Caco-2 (cell line): ENCODE results near the gene ARL4A. TPM values are rescaled to one million over a fixed set of nuclear protein-coding genes. Genes with fewer than 3 reads are reported as not detected.

Experiments used
- BruUV-seq: library from RNA; stranded (reverse); fragments of 400-500 nt; replicated peaks from 2 replicates; lab custom pipeline; 2021; lab: Mats Ljungman, UMichigan
- CTCF ChIA-PET: fragments of 300-600 bp; sonication (Branson Sonifier 250); formaldehyde crosslinking; loops from one replicate; lab custom pipeline; 2022; ENCODE audit warnings: antibody characterized with exemption; lab: Charles Lee
- POLR2A ChIA-PET: fragments of 300-600 bp; sonication (Branson Sonifier 250); formaldehyde crosslinking; loops from one replicate; lab custom pipeline; 2022; ENCODE audit warnings: antibody characterized with exemption; lab: Charles Lee
- DNase-seq, 2 experiments: peaks; one replicate each; pipeline versions ENCODE4 v3.0.0 to v3.0.0-alpha.2; 2020 to 2022
- H3K27me3 ChIP-seq: replicated peaks from 2 replicates; pipeline ENCODE4 v1.6.0; 2011; ENCODE audit warnings: low read length; ENCODE audit not compliant: control insufficient read depth, insufficient read depth
- H3K36me3 ChIP-seq: 2 replicates; pipeline ENCODE4 v1.5.1; 2011; ENCODE audit warnings: low read length; ENCODE audit not compliant: control insufficient read depth, insufficient read depth
- H3K4me1 ChIP-seq: fragments of 250-450 bp; sonication (Bioruptor Pico); 2 replicates; pipeline ENCODE4 v1.5.1; 2020; ENCODE audit warnings: mild to moderate bottlenecking
- H3K4me3 ChIP-seq: 2 replicates; pipeline ENCODE4 v1.5.1; 2011; ENCODE audit warnings: low read depth, mild to moderate bottlenecking, control low read depth, low read length
- H3K9me3 ChIP-seq: fragments of 250-450 bp; sonication (Bioruptor Pico); 2 replicates; pipeline ENCODE4 v1.5.1; 2020; ENCODE audit warnings: mild to moderate bottlenecking, moderate library complexity
- H3K27ac Mint-ChIP-seq: one replicate; pipeline ENCODE4 v1.8.0; 2022; ENCODE audit warnings: mixed read lengths; ENCODE audit not compliant: unreplicated experiment
- H3K27me3 Mint-ChIP-seq: one replicate; pipeline ENCODE4 v1.8.0; 2022; ENCODE audit warnings: mixed read lengths; ENCODE audit not compliant: insufficient read depth, unreplicated experiment
- H3K36me3 Mint-ChIP-seq: one replicate; pipeline ENCODE4 v1.8.0; 2022; ENCODE audit warnings: mild to moderate bottlenecking, mixed read lengths; ENCODE audit not compliant: insufficient read depth, unreplicated experiment
- H3K4me1 Mint-ChIP-seq: one replicate; pipeline ENCODE4 v1.8.0; 2022; ENCODE audit warnings: low read depth, mixed read lengths; ENCODE audit not compliant: unreplicated experiment
- H3K4me3 Mint-ChIP-seq: one replicate; pipeline ENCODE4 v1.8.0; 2022; ENCODE audit warnings: mild to moderate bottlenecking, moderate library complexity, mixed read lengths; ENCODE audit not compliant: unreplicated experiment
- H3K9me3 Mint-ChIP-seq: one replicate; pipeline ENCODE4 v1.8.0; 2022; ENCODE audit warnings: mixed read lengths; ENCODE audit not compliant: unreplicated experiment
- CTCF ChIP-seq, 2 experiments: fragments of 200-600 bp in 1 of 2; IDR thresholded peaks; 1 replicate in 1 of 2; 2 replicates in 1 of 2; pipeline versions ENCODE4 v1.5.1 to v1.8.0; 2011 to 2022; ENCODE audit warnings: antibody characterized with exemption in 1 of 2, control low read depth in 1 of 2, inconsistent platforms in 1 of 2, low read depth in 1 of 2, low read length in 1 of 2, mild to moderate bottlenecking in 1 of 2, moderate library complexity in 1 of 2; ENCODE audit not compliant: insufficient read depth in 1 of 2, severe bottlenecking in 1 of 2, unreplicated experiment in 1 of 2
- intact Hi-C: fragments of 100-400 bp; cut with micrococcal nuclease; formaldehyde crosslinking; loops from one replicate; pipeline ENCODE4 v1.10.0; 2022; ENCODE audit not compliant: unreplicated experiment
- total RNA-seq: library from RNA; stranded (reverse); gene quantifications from 2 replicates; pipeline ENCODE4 v1.2.3, GENCODE V29; 2022

ARL4A gene
- total RNA-seq, 1 experiment from 2014 or later: 40.6 TPM

GRCh38 chr7:12699299-12699698 lies 11.9 kb downstream of the ARL4A start:
- no TSS peak for BruUV-seq
- H3K36me3 ChIP-seq: no peaks in the 10 kb centered on the region
- no peaks in the 10 kb centered on the region for H3K4me1 ChIP-seq
- no peak overlapping the region for H3K4me3 ChIP-seq
- H3K27ac Mint-ChIP-seq: no peak overlapping the region
- no peak for DNase-seq
- intact Hi-C loops: no loop called here
- no peaks in the 10 kb centered on the region for H3K27me3 ChIP-seq
- POLR2A ChIA-PET: no interaction called here
- TF ChIP-seq CTCF (IDR thresholded peaks at IDR 0.05; ENCODE audit: insufficient read depth in 1 of 2, low read depth in 1 of 2, low read length in 1 of 2, severe bottlenecking in 1 of 2, unreplicated experiment in 1 of 2): no peak
- no peaks in the 10 kb centered on the region for H3K27me3 Mint-ChIP-seq
- no peak overlapping the region for H3K4me3 Mint-ChIP-seq
- no peaks in the 10 kb centered on the region for H3K4me1 Mint-ChIP-seq
- CTCF ChIA-PET: no interaction called here
- H3K9me3 ChIP-seq: peaks cover 12% of the 10 kb centered on the region
- peaks cover 17% of the 10 kb centered on the region for H3K9me3 Mint-ChIP-seq
- H3K36me3 Mint-ChIP-seq: no peaks in the 10 kb centered on the region

GRCh38 chr7:12701433-12701832 lies 14.0 kb downstream of the ARL4A start:
- DNase-seq: no peak

GRCh38 chr7:12703881-12704280 lies 16.4 kb downstream of the ARL4A start:
- H3K36me3 ChIP-seq: no peaks in the 10 kb centered on the region
- no peaks in the 10 kb centered on the region for H3K27me3 ChIP-seq
- DNase-seq: no peak
- BruUV-seq: no TSS peak
- H3K4me3 ChIP-seq: no peak overlapping the region
- intact Hi-C loops: no loop called here
- peaks cover 17% of the 10 kb centered on the region for H3K9me3 Mint-ChIP-seq
- H3K27ac Mint-ChIP-seq: no peak overlapping the region
- TF ChIP-seq CTCF (IDR thresholded peaks at IDR 0.05; ENCODE audit: insufficient read depth in 1 of 2, low read depth in 1 of 2, low read length in 1 of 2, severe bottlenecking in 1 of 2, unreplicated experiment in 1 of 2): no peak
- no peaks in the 10 kb centered on the region for H3K27me3 Mint-ChIP-seq
- H3K4me1 Mint-ChIP-seq: peaks cover 7% of the 10 kb centered on the region
- peaks cover 12% of the 10 kb centered on the region for H3K9me3 ChIP-seq
- H3K36me3 Mint-ChIP-seq: no peaks in the 10 kb centered on the region
- CTCF ChIA-PET: no interaction called here
- peaks cover 7% of the 10 kb centered on the region; the same call in 1 of the 2 replicates for H3K4me1 ChIP-seq
- POLR2A ChIA-PET: no interaction called here
- no peak overlapping the region for H3K4me3 Mint-ChIP-seq

More at GRCh38 chr7:12701433-12701832, 14.0 kb downstream of the ARL4A start:
- H3K4me1 ChIP-seq: no peaks in the 10 kb centered on the region; the same call in 1 of the 2 replicates
- Mint-ChIP-seq H3K4me1 (peaks cover 2% of the 10 kb centered on the region), H3K36me3 (no peaks in the 10 kb centered on the region), H3K27me3 (no peaks in the 10 kb centered on the region), H3K27ac (no peak overlapping the region), H3K4me3 (no peak overlapping the region), H3K9me3 (peaks cover 17% of the 10 kb centered on the region)
- no peak overlapping the region for H3K4me3 ChIP-seq
- H3K9me3 ChIP-seq: peaks cover 12% of the 10 kb centered on the region
- H3K27me3 ChIP-seq: no peaks in the 10 kb centered on the region
- intact Hi-C loops: no loop called here
- TF ChIP-seq CTCF (IDR thresholded peaks at IDR 0.05; ENCODE audit: insufficient read depth in 1 of 2, low read depth in 1 of 2, low read length in 1 of 2, severe bottlenecking in 1 of 2, unreplicated experiment in 1 of 2): no peak
- ChIA-PET POLR2A (interaction anchor here (0.6 kb wide), 1 partner anchor 175 kb away, joined by 5 read pairs; no protein-coding TSS in a partner anchor), CTCF (no interaction called here)
- BruUV-seq: no TSS peak
- H3K36me3 ChIP-seq: no peaks in the 10 kb centered on the region
